ENCODE measurements around the gene DEK. TPM values are rescaled to one million over a fixed set of nuclear protein-coding genes. Genes with fewer than 3 reads are reported as not detected.

DEK gene
- total RNA-seq, 1 experiment from 2014 or later, result 234 TPM

- Histone ChIP-seq H3K36me3 (ENCODE audit: insufficient read depth, low read length, poor library complexity, severe bottlenecking) (no peaks in the 10 kb centered on the region), H3K9me3 (ENCODE audit: low read depth, low read length, poor library complexity, severe bottlenecking) (no peaks in the 10 kb centered on the region), H3K27me3 (replicated peaks; ENCODE audit: insufficient read depth, low read depth, low read length, poor library complexity) (no peaks in the 10 kb centered on the region), H3K27ac (ENCODE audit: low read depth, low read length, poor library complexity, severe bottlenecking) (no peak overlapping the region), H3K4me1 (ENCODE audit: insufficient read depth, low read length, poor library complexity, severe bottlenecking) (no peaks in the 10 kb centered on the region), H3K4me3 (ENCODE audit: low read depth, low read length, poor library complexity, severe bottlenecking) (no peak overlapping the region)
- TF ChIP-seq CTCF (conservative IDR thresholded peaks at IDR 0.05; ENCODE audit: low read depth, low read length), result no peak
- no peak for TF ChIP-seq EZH2 (IDR thresholded peaks at IDR 0.05; ENCODE audit: borderline replicate concordance, low read depth, low read length, poor library complexity, severe bottlenecking)
- no TSS peak for BruUV-seq (replicated peaks)
- intact Hi-C loops (cut with micrococcal nuclease; ENCODE audit: unreplicated experiment), result no loop called here
- POLR2A ChIA-PET (ENCODE audit: low non-redundant PET), result interaction anchor here (0.6 kb wide), 1 partner anchor 18 kb away, joined by 6 read pairs; no protein-coding TSS in a partner anchor
- CTCF ChIA-PET, result no interaction called here
- DNase-seq (ENCODE audit: low spot score), result peak; percentile 28
These were observed 77.6 kb downstream of the DEK start for GRCh38 chr6:18186540-18187250.

DNA sequence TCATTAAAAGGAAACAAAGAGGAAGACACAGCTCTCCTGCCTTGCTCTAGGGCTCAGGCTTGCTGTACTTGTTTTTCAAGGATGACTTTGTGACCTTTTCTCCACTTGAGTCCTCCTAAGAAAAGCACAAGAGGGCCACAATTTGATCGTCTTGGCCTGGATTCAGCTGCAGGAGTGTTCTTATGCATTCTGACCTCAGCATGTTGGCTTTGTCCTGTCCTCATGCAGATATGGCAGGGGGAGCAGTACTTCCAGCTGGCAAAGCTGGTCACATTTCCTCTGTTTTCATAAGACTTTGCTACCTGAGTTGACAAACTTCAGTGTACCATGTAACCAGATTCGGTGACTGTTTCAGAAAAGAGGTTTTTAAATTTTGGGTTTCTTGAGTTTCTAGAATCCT lies 78.3 kb downstream of the DEK start:
- H3K4me3 ChIP-seq (ENCODE audit: low read depth, low read length, poor library complexity, severe bottlenecking), result no peak overlapping the region
- DNase-seq (ENCODE audit: low spot score), result no peak

GRCh38 chr6:18185624-18186023 lies 78.7 kb downstream of the DEK start:
- Histone ChIP-seq H3K4me1 (ENCODE audit: insufficient read depth, low read length, poor library complexity, severe bottlenecking) (no peaks in the 10 kb centered on the region), H3K36me3 (ENCODE audit: insufficient read depth, low read length, poor library complexity, severe bottlenecking) (no peaks in the 10 kb centered on the region), H3K9me3 (ENCODE audit: low read depth, low read length, poor library complexity, severe bottlenecking) (no peaks in the 10 kb centered on the region), H3K27me3 (replicated peaks; ENCODE audit: insufficient read depth, low read depth, low read length, poor library complexity) (no peaks in the 10 kb centered on the region), H3K4me3 (ENCODE audit: low read depth, low read length, poor library complexity, severe bottlenecking) (no peak overlapping the region), H3K27ac (ENCODE audit: low read depth, low read length, poor library complexity, severe bottlenecking) (no peak overlapping the region)
- intact Hi-C loops (cut with micrococcal nuclease; ENCODE audit: unreplicated experiment), result no loop called here
- no peak for DNase-seq (ENCODE audit: low spot score)
- TF ChIP-seq CTCF (conservative IDR thresholded peaks at IDR 0.05; ENCODE audit: low read depth, low read length) (no peak), EZH2 (IDR thresholded peaks at IDR 0.05; ENCODE audit: borderline replicate concordance, low read depth, low read length, poor library complexity, severe bottlenecking) (no peak)
- POLR2A ChIA-PET (ENCODE audit: low non-redundant PET), result no interaction called here
- no TSS peak for BruUV-seq (replicated peaks)
- CTCF ChIA-PET, result no interaction called here

More for the DNA sequence above, 78.3 kb downstream of the DEK start:
- Histone ChIP-seq H3K27ac (ENCODE audit: low read depth, low read length, poor library complexity, severe bottlenecking) (no peak overlapping the region), H3K36me3 (ENCODE audit: insufficient read depth, low read length, poor library complexity, severe bottlenecking) (no peaks in the 10 kb centered on the region), H3K27me3 (replicated peaks; ENCODE audit: insufficient read depth, low read depth, low read length, poor library complexity) (no peaks in the 10 kb centered on the region), H3K4me1 (ENCODE audit: insufficient read depth, low read length, poor library complexity, severe bottlenecking) (no peaks in the 10 kb centered on the region), H3K9me3 (ENCODE audit: low read depth, low read length, poor library complexity, severe bottlenecking) (no peaks in the 10 kb centered on the region)
- POLR2A ChIA-PET (ENCODE audit: low non-redundant PET), result interaction anchor here (0.6 kb wide), 1 partner anchor 17 kb away, joined by 6 read pairs; no protein-coding TSS in a partner anchor
- BruUV-seq (replicated peaks), result no TSS peak
- TF ChIP-seq CTCF (conservative IDR thresholded peaks at IDR 0.05; ENCODE audit: low read depth, low read length) (no peak), EZH2 (IDR thresholded peaks at IDR 0.05; ENCODE audit: borderline replicate concordance, low read depth, low read length, poor library complexity, severe bottlenecking) (no peak)
- intact Hi-C loops (cut with micrococcal nuclease; ENCODE audit: unreplicated experiment), result no loop called here
- CTCF ChIA-PET, result no interaction called here

Data from A673 (cell line).